Lower leg skin (tissue), 4 donors: ENCODE results near the gene HEXD. TPM values are rescaled to one million over a fixed set of nuclear protein-coding genes. Genes with fewer than 3 reads are reported as not detected.

Experiments used
- DNase-seq, 2 donors: peaks; one replicate each; pipeline ENCODE4 v3.0.0-alpha.2; 2019; ENCODE audit warnings: low spot score in 2 of 2
- H3K4me3 ChIP-seq: fragments of 200-600 bp; sonication (generic); 2 replicates; pipeline ENCODE4 v1.5.1; 2017; ENCODE audit warnings: mild to moderate bottlenecking, low read depth; ENCODE audit not compliant: poor library complexity, severe bottlenecking
- CTCF ChIP-seq, 3 donors: fragments of 450-650 bp; IDR thresholded peaks; one replicate each; pipeline ENCODE4 v1.5.1; 2016; ENCODE audit warnings: antibody characterized with exemption in 3 of 3, mild to moderate bottlenecking in 3 of 3, moderate library complexity in 2 of 3
- POLR2A ChIP-seq, 2 donors: fragments of 450-650 bp; IDR thresholded peaks; one replicate each; pipeline ENCODE4 v1.6.1; 2016 to 2017; ENCODE audit warnings: antibody characterized with exemption in 2 of 2, mild to moderate bottlenecking in 1 of 2, moderate library complexity in 1 of 2
- WGBS, 2 donors: methylation state at CpG; one replicate each; pipeline ENCODE4 v1.1.5; 2018; 5-methylcytosine and 5-hydroxymethylcytosine counted together
- intact Hi-C: fragments of 100-400 bp; cut with DNase I; formaldehyde crosslinking; loops from one replicate; pipeline ENCODE4 v1.15.0; 2023; ENCODE audit warnings: low total_unique reads
- total RNA-seq, 4 donors: library from RNA; depleted of rRNA; stranded (reverse); fragments of >200 nt; gene quantifications; one replicate each; pipeline ENCODE4 v1.1.0, GENCODE V29; 2016

HEXD gene
- total RNA-seq, 4 donors from 2014 or later = 30.0 to 47.1 (median 39.3) TPM

- WGBS, 2 donors = 79 to 83% methylated on average over 14 of the region's 14 CpGs
- H3K4me3 ChIP-seq = no peak overlapping the region
- TF ChIP-seq CTCF (IDR thresholded peaks at IDR 0.05) (no peak), POLR2A (IDR thresholded peaks at IDR 0.05) (no peak)
- intact Hi-C loops = no loop called here
- DNase-seq = no peak
Measured at GRCh38 chr17:82405051-82405450, 13.1 kb upstream of the HEXD start.

- TF ChIP-seq POLR2A (IDR thresholded peaks at IDR 0.05) (no peak), CTCF (IDR thresholded peaks at IDR 0.05) (no peak)
- WGBS, 2 donors = 95 to 96% methylated on average over 13 to 14 of the region's 14 CpGs
- intact Hi-C loops = no loop called here
- no peak overlapping the region for H3K4me3 ChIP-seq
- DNase-seq = no peak
Measured at GRCh38 chr17:82406131-82406671, 11.9 kb upstream of the HEXD start.

- TF ChIP-seq CTCF (IDR thresholded peaks at IDR 0.05) (no peak), POLR2A (IDR thresholded peaks at IDR 0.05) (no peak)
- DNase-seq = no peak
- 75 to 82% methylated on average over 13 of the region's 13 CpGs for WGBS, 2 donors
- intact Hi-C loops = no loop called here
- no peak overlapping the region for H3K4me3 ChIP-seq
Measured at GRCh38 chr17:82407255-82407654, 10.9 kb upstream of the HEXD start.

DNA sequence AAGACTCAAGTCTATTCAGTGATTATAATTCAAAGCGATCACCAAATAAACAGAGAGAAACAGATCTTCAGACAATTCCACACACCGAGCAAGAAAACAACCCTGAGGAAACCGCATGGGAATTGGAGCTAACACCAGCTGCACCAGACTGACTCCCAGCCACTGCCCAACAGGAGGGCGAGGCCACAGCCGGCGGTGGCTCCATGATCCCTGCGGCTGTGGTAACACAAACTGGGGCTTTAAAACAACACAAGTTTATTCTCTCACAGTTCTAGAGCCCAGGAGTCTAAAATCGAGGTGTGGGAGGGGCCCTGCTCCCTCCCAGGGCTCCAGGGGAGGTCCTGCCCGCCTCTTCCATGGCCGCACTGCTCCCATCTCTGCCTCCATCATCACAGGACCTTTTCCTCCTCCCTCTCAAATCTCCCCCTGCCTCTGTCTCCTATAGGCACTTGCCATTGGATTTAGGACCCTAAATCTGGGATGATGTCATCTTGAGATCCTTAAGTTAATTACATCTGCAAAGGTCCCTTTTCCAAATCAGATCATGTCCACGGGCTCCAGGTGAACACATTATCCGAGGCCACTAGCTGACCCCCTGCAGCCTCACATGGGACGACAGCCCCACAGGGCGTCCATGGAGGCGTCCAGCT, 9.7 kb upstream of the HEXD start:
- WGBS, 2 donors = 83 to 86% methylated on average over 15 of the region's 15 CpGs
- H3K4me3 ChIP-seq = no peak overlapping the region
- TF ChIP-seq CTCF (IDR thresholded peaks at IDR 0.05) (no peak), POLR2A (IDR thresholded peaks at IDR 0.05) (no peak)
- no peak for DNase-seq
- intact Hi-C loops = no loop called here

DNA sequence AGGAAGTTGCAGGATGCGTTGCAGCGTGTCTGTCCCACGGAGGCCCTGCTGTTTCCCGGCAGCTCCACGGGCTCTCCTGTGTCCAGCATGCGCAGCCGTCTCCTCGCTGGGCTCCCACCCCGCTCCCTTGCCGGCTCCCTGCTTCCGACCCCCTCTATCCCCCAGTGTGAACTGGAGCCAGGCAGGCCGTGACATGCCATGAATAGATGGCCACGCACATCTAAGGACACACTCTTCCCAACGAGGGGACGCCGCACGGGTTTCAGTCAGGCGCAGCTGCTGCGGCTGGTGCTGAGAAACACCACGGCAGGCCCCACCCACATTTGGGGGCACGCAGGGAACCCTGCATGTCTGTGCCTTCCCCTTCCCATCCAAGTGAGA, 9.2 kb upstream of the HEXD start:
- TF ChIP-seq CTCF (IDR thresholded peaks at IDR 0.05) (no peak), POLR2A (IDR thresholded peaks at IDR 0.05) (no peak)
- intact Hi-C loops = no loop called here
- no peak for DNase-seq

More for the DNA sequence above, 9.2 kb upstream of the HEXD start:
- no peak overlapping the region for H3K4me3 ChIP-seq
- 95 to 96% methylated on average over 21 of the region's 21 CpGs for WGBS, 2 donors
